NB4 (cell line): ENCODE measurements around the gene GLRX2.
A peak's percentile ranks its signal among the peaks of the same experiment; 100 is the strongest.
"Not testable (repeated sequence)": the region's sequence is repeated elsewhere in the genome, so short reads cannot be mapped to it uniquely, and the experiment has no call there.

Source experiments
- DNase-seq: peaks from one replicate; pipeline ENCODE4 v3.0.0; 2010; ENCODE audit warnings: low read depth
- H3K4me3 ChIP-seq: one replicate; pipeline ENCODE4 v1.5.1; 2011; ENCODE audit warnings: mild to moderate bottlenecking, low read depth, low read length, moderate library complexity
- CTCF ChIP-seq: IDR thresholded peaks from one replicate; pipeline ENCODE4 v1.5.1; 2012; ENCODE audit warnings: low read depth, low read length
- MAX ChIP-seq: IDR thresholded peaks from 2 replicates; pipeline ENCODE4 v1.6.1; 2011; ENCODE audit warnings: low read depth, low read length
- MYC ChIP-seq: IDR thresholded peaks from 2 replicates; pipeline ENCODE4 v1.6.1; 2011; ENCODE audit warnings: low read depth, low read length
- POLR2A ChIP-seq: IDR thresholded peaks from 2 replicates; pipeline ENCODE4 v1.6.1; 2011; ENCODE audit warnings: mild to moderate bottlenecking; ENCODE audit not compliant: insufficient read length; ENCODE audit errors: extremely low read depth

GLRX2 gene

GRCh38 chr1:193060406-193060805 is 44.8 kb downstream of the GLRX2 start:
- TF ChIP-seq MYC (no peak), MAX (no peak), CTCF (no peak), POLR2A (no peak)
- DNase-seq: peak; percentile 18
- H3K4me3 ChIP-seq: peak overlapping the region; percentile 99

- no peak for TF ChIP-seq CTCF
- TF ChIP-seq MYC: no peak
- no peak for TF ChIP-seq POLR2A
- TF ChIP-seq MAX: no peak
- no peak for DNase-seq
These were observed 45.2 kb downstream of the GLRX2 start for GRCh38 chr1:193060115-193060403.

GRCh38 chr1:193059282-193060114 is 45.7 kb downstream of the GLRX2 start, which contains the start of the genes RO60 and UCHL5:
RO60 (plus strand) TSS chr1:193059612; CDS start chr1:193069055, 9,443 bp downstream.
UCHL5 (minus strand) TSS chr1:193059360; CDS start chr1:193059260, 100 bp downstream.
- peak within 1 kb of the TSS; percentile 99 for H3K4me3 ChIP-seq
- peak; percentile 99 for DNase-seq
- TF ChIP-seq POLR2A (peak; percentile 92), MYC (peak; percentile 89), CTCF (no peak), MAX (peak; percentile 88)

More at GRCh38 chr1:193060115-193060403, 45.2 kb downstream of the GLRX2 start:
- peak overlapping the region; percentile 99 for H3K4me3 ChIP-seq

- peak overlapping the region; percentile 99 for H3K4me3 ChIP-seq
- peak; percentile 83 for DNase-seq
- TF ChIP-seq CTCF (no peak), POLR2A (peak; percentile 77), MYC (peak; percentile 92), MAX (peak; percentile 83)
These were observed 46.5 kb downstream of the GLRX2 start for GRCh38 chr1:193058529-193059281.

- no peak overlapping the region for H3K4me3 ChIP-seq
- no peak for TF ChIP-seq CTCF
- no peak for TF ChIP-seq MAX
- no peak for TF ChIP-seq MYC
- TF ChIP-seq POLR2A: no peak
- DNase-seq: no peak
These were observed 51.0 kb downstream of the GLRX2 start for GRCh38 chr1:193054169-193054675.

GRCh38 chr1:193048913-193049312 is 56.3 kb downstream of the GLRX2 start:
- not testable (repeated sequence) for H3K4me3 ChIP-seq, DNase-seq
